HG03103 (cell line): ENCODE data around the gene HECTD4.

Source experiments
- ATAC-seq: cut with Tn5 transposase; IDR thresholded peaks from one replicate; pipeline ENCODE4 v1.9.1; 2021; ENCODE audit warnings: low read depth; ENCODE audit not compliant: unreplicated experiment

The HECTD4 gene

DNA sequence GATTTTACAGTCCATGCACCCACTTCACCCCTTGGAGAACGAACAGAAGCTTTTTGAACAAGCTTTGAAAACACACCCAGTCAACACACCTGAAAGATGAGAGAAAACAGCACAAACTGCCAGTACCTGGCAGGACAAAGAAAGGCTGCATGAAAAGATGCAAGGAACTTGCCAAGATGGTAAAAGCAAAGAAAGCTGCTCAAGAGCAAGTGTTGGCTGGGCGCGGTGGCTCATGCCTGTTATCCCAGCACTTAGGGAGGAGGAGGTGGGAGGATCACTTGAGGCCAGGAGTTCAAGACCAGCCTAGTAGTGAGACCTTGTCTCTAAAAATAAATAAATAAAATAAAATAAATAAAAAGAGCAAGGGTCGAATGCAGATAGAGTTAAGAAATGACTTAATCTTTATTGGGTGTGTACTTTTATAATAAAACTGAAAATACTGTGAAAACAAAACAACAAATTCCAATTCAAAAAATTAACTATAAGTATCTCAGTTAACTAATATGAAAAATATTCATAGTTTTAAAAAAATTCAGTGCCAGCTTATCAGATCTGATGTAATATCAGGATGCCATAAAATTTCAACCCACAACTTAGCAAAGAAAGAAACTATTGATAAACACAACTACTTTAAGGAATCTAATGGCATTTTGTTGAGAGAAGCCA, 59.2 kb downstream of the HECTD4 start:
- no peak for ATAC-seq

DNA sequence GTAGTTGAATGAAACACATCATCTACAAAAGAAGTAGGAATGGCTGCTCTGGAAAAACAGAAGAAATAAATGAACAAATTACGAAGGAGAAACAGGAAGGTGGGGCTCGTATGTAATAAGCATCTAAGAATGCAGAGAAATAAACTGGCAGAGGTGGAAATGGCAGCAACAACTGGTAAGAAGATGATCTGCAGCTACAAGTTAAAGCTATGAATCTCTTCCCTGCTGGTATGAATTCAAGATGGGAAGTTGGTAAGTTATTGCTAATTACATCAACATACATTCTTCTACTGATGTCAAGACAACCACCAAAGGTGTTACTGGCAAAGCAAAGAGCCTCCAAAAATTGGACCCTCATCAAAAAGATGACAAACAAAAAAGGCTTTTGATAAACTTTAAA, 59.8 kb downstream of the HECTD4 start:
- ATAC-seq = no peak

- ATAC-seq = no peak
Measured at GRCh38 chr12:112321245-112321644, 61.0 kb downstream of the HECTD4 start.

GRCh38 chr12:112319395-112319794, 62.8 kb downstream of the HECTD4 start:
- ATAC-seq = no peak

GRCh38 chr12:112317481-112317880, 64.8 kb downstream of the HECTD4 start:
- ATAC-seq = no peak

- ATAC-seq = no peak
Measured at GRCh38 chr12:112314981-112315380, 67.2 kb downstream of the HECTD4 start.

- ATAC-seq = no peak
Measured at GRCh38 chr12:112309797-112310196, 72.4 kb downstream of the HECTD4 start.

DNA sequence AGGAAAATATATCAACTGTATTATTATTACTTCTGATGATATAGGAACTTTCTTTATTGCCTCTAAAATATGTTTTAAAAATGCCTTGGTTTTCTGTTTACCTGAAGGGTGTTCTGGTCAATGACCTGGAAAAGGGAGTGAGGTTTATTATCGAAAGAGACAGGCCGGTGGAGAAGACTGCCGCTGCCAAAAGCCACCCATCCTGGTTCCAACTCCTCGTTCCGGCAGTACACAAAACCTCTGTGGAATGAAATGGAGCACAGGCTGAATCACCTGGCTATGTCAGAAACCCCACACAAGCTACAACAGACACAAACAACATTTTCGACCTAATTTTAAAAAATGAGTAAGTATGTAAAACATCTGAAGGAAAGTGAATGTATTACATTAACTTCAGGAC, 73.6 kb downstream of the HECTD4 start:
- no peak for ATAC-seq

DNA sequence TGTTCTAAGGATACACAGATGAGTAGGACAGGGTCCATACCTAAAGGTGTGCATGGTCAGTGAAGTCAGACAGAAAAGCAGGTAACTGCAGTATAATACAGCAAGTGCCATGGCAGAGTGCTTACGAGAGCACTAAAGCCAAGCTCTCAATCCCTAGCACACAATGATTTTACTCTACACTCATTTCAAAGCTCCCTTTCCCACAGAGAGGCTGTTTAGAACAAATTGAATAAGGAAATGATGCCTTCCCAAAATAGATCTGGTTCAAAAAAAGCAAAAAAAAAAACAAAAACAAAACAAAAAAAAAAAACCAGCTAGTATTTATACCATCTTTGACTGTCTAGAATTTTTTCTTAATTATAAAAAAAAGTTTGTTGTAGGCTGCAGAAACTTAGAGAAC, 74.1 kb downstream of the HECTD4 start:
- ATAC-seq = no peak

DNA sequence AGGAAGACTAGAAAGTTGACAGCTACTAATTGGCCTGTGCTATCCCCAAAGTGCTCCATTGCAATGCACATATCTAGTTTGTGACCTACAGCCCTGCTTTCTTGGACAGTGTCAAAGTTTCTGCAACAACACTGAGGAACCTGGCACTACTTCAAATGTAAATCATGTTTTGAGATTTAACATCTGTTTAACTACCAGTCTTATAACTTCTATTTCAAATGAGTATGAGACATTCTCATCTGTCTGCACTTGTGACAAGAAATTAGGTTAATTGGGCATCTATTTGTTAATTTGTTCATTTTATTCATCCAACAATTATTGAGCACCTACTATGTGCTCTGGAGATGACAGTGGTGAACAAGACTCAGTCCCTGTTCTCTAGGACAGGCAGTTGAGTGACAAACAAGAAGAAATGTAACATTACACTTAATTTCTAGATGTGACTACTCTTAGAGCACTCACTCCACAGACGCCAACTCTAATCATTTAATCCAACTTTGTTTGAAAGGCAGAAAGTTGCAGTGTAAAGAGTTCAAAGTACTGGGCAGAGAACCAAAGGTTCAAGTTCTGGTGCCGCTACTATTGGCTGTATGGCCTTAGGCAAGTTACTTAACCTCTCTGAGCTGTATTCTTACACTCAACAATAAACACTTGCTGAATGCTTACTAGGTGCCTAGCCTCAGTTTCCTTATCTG, 74.8 kb downstream of the HECTD4 start:
- ATAC-seq = no peak

DNA sequence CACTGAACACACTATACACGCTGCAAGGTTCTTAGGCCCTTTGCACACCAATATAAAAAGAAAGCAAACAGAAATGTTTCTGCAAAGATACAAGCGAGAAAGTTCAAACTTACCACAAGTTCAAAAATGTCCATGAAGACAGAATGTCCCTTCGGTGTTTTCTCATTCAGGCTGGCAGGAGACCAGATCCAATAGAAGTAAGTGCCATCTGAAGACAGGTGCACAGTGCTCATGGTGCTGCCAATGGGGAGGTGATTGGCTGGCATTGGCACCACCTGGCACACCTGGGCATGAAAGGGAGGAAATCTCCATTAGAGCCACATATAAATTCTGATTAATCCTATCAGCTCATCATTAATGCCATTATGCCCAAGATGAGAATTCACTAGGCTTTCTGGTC, 76.3 kb downstream of the HECTD4 start:
- no peak for ATAC-seq

DNA sequence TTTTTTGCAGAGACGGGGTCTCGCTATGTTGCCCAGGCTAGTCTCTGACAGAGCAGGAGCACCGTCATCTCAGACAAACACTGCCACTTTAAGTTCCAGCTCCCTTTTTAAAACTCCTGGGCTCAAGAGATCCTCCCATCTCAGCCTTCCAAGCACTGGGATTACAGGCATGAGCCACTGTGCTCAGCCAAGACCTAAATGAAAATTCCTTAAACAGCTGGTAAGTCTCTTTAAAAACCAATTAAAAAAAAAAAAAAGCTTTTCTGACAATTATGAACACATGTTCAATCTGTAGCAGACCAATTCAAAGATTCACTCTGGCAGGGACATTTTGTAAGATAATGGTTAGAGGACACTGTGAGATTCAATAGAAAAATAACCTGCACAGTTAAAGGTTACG, 77.8 kb downstream of the HECTD4 start:
- no peak for ATAC-seq

- ATAC-seq = no peak
Measured at GRCh38 chr12:112303799-112304198, 78.4 kb downstream of the HECTD4 start.

GRCh38 chr12:112303004-112303403, 79.2 kb downstream of the HECTD4 start:
- ATAC-seq = peak; percentile 97

- ATAC-seq = no peak
Measured at GRCh38 chr12:112299704-112300103, 82.5 kb downstream of the HECTD4 start.

GRCh38 chr12:112297188-112297587, 85.0 kb downstream of the HECTD4 start:
- no peak for ATAC-seq

GRCh38 chr12:112296183-112296582, 86.0 kb downstream of the HECTD4 start:
- ATAC-seq = no peak

DNA sequence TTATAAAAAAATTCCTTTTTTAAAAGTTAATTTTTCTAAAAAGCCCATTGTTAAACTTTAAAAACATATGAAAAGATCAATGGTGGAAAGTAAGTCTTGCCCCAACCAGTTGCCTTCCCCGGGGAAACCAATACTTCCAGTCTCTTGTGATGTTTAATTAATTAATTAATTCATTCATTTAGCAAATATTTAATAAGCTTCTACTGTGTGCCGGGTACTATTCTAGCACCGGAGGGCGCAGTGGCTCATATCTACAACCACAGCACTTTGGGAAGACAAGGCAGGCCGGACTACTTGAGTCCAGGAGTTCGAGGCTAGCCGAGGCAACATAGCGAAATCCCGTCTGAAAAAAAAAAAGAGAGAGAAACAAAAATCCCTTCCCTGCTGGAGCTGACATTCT, 87.4 kb downstream of the HECTD4 start:
- no peak for ATAC-seq

DNA sequence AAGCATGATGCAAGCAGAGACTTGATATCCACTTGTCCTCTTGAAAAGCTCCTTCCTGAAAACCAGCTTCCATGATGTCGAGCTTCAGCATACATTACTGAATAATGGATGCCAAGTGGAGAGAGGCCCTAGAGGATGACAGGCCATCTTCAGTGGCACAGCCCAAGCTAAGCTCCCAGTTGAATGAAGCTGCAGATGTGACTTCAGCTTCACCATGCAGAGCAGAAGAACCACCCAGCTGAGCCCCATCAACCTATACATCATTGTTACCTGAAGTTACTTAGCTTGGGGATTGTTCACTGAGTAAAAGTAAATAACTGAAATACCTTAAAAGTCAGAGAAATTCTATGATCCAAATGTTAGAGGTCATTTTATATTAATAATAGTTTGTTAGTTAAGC, 93.6 kb downstream of the HECTD4 start:
- no peak for ATAC-seq

DNA sequence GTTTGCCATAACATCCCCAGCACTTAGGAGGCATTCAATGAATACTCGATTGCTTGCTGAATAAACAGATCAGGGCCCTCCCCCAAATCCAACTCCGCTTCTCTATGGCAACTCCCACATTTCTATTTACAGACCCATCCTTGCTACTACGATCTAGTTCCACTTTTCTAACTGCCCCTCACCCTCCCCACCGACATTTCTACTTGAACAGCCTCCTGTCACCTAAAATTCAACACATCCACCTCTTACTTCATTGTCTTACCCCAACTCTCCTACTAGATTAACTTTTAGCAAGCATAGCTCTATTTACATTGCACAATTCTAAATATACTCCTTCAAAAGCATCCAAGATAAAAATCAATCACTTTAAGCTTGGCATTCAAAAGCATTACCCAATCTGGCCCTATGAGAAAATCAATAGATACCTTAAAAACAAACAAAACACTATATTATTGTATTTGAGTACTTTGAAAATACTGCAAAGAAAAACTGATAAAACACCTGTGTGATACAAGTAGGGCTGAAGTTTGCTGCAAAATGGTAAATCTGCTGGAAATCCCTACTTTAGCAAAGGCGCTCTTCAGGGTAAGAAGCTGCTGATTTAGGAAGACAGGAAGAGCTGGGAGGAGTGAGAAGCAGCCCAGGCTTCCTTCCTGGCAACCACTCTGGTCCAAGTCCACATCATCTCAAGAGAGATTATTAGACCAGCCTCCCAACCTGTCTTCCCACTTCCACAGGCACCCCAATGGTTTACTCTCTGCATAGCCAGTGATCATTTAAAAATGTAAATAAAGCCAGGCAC, 96.4 kb downstream of the HECTD4 start:
- ATAC-seq = no peak

GRCh38 chr12:112283546-112283945, 98.7 kb downstream of the HECTD4 start:
- no peak for ATAC-seq

DNA sequence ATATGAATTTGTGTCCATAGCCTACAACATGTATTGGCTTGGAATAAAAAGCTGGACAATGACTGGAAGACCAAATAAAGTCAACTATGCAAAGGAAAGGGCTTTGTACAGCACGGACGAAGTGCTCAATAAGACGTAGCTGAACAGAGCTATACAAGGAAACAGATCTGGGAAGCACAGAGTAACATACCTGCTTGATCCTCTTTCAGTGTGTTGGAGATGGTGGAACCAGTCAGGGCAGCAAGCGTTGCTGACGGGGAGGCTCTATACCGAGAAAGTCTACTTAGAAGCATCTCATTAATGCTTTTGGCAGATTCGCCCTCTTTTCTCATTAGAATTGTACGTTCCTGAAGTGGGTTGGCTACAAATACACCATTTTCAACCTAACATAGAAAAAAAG, 99.3 kb downstream of the HECTD4 start:
- no peak for ATAC-seq
